Endothelial cell (in vitro differentiated cells): ENCODE measurements around the gene PLAC9. TPM values are rescaled to one million over a fixed set of nuclear protein-coding genes. Genes with fewer than 3 reads are reported as not detected.

Experiments used
- DNase-seq: peaks from one replicate; pipeline ENCODE4 v3.0.0; 2021; ENCODE audit warnings: low spot score
- H3K27ac Mint-ChIP-seq: one replicate; pipeline ENCODE4 v1.8.0; 2021; ENCODE audit warnings: mixed read lengths, inconsistent platforms; ENCODE audit not compliant: unreplicated experiment
- H3K27me3 Mint-ChIP-seq: one replicate; pipeline ENCODE4 v1.8.0; 2021; ENCODE audit warnings: mild to moderate bottlenecking, moderate library complexity, mixed read lengths, inconsistent platforms; ENCODE audit not compliant: unreplicated experiment
- H3K36me3 Mint-ChIP-seq: one replicate; pipeline ENCODE4 v1.8.0; 2021; ENCODE audit warnings: mild to moderate bottlenecking, low read depth, mixed read lengths, inconsistent platforms; ENCODE audit not compliant: unreplicated experiment
- H3K4me1 Mint-ChIP-seq: one replicate; pipeline ENCODE4 v1.8.0; 2021; ENCODE audit warnings: mild to moderate bottlenecking, mixed read lengths, inconsistent platforms; ENCODE audit not compliant: unreplicated experiment
- H3K4me3 Mint-ChIP-seq: one replicate; pipeline ENCODE4 v1.8.0; 2021; ENCODE audit warnings: mild to moderate bottlenecking, mixed read lengths, inconsistent platforms; ENCODE audit not compliant: unreplicated experiment
- H3K9me3 Mint-ChIP-seq: one replicate; pipeline ENCODE4 v1.8.0; 2021; ENCODE audit warnings: mixed read lengths, inconsistent platforms; ENCODE audit not compliant: unreplicated experiment
- total RNA-seq: library from RNA; stranded (reverse); fragmentation: NEBNext Ultra II Directional; extraction: Animal tissue kit (Norgen Biotek cat#: 25700); gene quantifications from one replicate; pipeline ENCODE4 v1.2.1, GENCODE V29; 2021; ENCODE audit not compliant: unreplicated experiment
- TF ChIP-seq, protein P1 (sequence below): fragments of 200-600 bp; sonication (generic); IDR thresholded peaks from one replicate; pipeline ENCODE4 v1.5.0; 2021; ENCODE audit warnings: antibody characterized with exemption; ENCODE audit not compliant: unreplicated experiment

The PLAC9 gene
- total RNA-seq, 1 donor from 2014 or later: not detected

DNA sequence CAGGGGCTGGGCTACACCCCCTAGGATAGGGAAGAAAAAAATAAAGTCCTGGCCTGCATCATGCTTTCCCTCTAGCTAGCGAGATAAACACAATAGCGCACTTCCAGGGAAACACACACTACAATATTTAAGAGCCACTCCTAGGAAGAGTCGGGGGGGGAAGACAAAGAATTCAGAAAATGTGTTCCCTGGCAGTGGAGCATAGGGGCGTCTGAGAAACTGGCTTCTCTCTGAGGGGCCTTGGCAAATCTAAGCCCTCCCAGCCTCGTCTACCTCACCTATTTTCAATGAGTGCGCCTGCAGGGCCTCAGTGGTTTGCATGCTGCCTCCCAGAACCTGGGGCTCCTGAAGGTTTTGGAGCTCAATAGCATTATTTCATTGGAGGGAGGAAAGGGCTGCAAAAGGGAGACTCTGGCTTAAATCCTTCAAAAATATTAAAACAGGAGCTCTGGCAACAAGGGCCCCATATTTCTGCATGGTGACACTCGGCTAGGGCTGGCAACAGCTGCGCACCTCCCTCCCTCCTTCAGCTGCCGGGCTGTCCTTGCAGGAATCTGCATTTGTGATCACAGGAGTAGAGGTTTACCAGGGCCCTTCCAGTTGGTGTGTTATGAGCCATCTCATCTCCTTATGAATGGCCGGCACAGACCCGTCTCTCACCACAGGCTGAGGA lies 62.0 kb downstream of the PLAC9 start:
- Mint-ChIP-seq H3K4me3 (no peak overlapping the region), H3K27ac (no peak overlapping the region), H3K27me3 (peaks cover 5% of the 10 kb centered on the region), H3K9me3 (no peaks in the 10 kb centered on the region), H3K4me1 (peaks cover 13% of the 10 kb centered on the region), H3K36me3 (no peaks in the 10 kb centered on the region)
- DNase-seq: no peak
- TF ChIP-seq, protein P1, sequence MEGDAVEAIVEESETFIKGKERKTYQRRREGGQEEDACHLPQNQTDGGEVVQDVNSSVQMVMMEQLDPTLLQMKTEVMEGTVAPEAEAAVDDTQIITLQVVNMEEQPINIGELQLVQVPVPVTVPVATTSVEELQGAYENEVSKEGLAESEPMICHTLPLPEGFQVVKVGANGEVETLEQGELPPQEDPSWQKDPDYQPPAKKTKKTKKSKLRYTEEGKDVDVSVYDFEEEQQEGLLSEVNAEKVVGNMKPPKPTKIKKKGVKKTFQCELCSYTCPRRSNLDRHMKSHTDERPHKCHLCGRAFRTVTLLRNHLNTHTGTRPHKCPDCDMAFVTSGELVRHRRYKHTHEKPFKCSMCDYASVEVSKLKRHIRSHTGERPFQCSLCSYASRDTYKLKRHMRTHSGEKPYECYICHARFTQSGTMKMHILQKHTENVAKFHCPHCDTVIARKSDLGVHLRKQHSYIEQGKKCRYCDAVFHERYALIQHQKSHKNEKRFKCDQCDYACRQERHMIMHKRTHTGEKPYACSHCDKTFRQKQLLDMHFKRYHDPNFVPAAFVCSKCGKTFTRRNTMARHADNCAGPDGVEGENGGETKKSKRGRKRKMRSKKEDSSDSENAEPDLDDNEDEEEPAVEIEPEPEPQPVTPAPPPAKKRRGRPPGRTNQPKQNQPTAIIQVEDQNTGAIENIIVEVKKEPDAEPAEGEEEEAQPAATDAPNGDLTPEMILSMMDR: no peak

Other genes starting within 250 kb of the PLAC9 start
- gene SFTPD, start 183.6 kb upstream of the PLAC9 start, total RNA-seq: 0.31 TPM
- gene TMEM254, start 54.1 kb upstream of the PLAC9 start, total RNA-seq: 16.6 TPM
- gene ANXA11, start 72.8 kb downstream of the PLAC9 start, total RNA-seq: 133 TPM
- gene MAT1A, start 156.9 kb downstream of the PLAC9 start, total RNA-seq: 0.64 TPM
- not detected for gene DYDC1, start 224.0 kb downstream of the PLAC9 start, total RNA-seq
- gene DYDC2, start 224.1 kb downstream of the PLAC9 start, total RNA-seq: not detected